NCI-H446 treated with DMSO at 0.1 percent for 48 hours (cell line): ENCODE data around the gene ITGAD.
"Not testable (repeated sequence)": the region's sequence is repeated elsewhere in the genome, so short reads cannot be mapped to it uniquely, and the experiment has no call there.

ENCODE experiments used
- DNase-seq: peaks from one replicate; lab custom pipeline; 2025; lab: John Stamatoyannopoulos, UW

Gene ITGAD

DNA sequence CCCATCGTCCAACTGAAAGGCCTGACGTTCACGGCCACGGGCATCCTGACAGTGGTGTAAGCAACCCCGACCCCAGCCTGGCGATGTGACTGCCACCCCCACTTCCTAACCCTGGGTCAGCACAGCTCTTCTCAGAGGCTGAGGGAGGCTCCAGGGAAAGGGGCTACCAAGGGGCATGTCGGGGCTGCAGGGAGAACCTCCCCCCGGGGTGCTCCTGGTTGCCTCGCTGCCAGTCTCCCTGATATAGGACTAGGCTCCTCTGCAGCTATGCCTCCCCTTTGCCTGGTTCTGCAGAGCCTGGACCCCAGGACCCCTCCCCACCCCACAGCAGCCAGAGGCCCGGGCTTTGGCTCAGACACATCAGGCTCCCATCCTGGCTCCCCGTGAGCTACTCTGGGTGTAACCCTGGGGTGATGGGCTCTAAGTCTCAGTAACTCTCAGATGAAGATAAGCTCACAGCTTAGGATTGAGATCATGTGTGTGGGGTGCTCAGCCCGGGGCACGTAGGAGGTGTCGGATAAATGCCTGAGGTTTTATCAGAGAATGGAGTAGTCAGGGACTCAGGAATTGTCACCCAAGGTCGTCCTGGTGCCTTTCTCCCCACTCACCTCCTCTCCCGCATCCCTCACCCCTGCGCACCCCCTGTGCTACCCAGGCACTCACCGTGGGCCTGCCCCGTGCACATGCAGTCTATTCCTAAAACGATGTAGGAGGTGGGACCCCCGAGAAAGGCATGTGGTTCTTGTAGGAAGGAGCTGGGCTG, 10.6 kb downstream of the ITGAD start:
- no peak for DNase-seq

DNA sequence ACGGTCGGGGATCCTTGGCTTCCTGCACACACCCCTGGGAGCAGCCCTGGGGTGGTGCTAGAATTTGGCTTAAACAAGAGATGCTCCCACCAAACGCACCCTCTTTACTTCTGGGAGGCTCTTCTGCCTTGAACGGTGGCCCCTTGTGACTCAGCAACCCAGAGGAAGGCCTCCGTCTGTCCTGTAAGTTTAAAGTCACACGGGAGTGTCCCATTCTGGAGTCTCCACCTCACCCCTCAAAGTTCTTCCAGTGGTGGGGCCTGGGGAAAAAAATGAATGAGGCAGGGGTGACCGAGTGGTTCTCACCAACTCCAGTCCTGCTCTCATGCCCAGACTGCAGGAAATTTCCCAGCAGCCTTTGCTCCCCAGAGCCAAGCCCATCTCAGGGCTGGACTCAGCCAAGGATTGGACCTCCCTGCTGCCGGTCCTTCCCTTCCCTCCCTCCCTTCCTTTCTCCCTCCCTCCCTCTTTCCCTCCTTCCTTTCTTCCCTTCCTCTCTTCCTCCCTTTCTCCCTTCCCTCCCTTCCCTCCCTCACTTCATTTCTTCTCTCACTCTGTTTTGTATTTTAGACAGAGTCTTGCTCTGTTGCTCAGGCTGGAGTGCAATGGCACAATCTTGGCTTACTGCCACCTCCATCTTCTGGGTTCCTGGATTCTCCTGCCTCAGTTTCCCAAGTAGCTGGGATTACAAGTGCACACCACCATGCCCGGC, 11.4 kb downstream of the ITGAD start:
- peak; percentile 43 for DNase-seq

DNA sequence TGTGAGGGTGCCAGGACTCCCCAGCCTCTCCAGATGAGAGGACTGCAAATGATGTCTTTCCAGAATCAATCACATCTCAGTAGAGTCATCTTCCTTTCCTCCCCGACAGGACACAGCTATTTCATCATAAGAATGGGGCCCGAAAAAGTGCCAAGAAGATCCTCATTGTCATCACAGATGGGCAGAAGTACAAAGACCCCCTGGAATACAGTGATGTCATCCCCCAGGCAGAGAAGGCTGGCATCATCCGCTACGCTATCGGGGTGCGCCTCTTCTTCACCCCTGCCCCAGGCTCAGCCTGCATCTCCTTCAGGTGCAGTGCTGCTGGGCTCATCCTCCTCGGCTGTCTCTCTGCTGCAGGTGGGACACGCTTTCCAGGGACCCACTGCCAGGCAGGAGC, 14.3 kb downstream of the ITGAD start:
- DNase-seq, result no peak

DNA sequence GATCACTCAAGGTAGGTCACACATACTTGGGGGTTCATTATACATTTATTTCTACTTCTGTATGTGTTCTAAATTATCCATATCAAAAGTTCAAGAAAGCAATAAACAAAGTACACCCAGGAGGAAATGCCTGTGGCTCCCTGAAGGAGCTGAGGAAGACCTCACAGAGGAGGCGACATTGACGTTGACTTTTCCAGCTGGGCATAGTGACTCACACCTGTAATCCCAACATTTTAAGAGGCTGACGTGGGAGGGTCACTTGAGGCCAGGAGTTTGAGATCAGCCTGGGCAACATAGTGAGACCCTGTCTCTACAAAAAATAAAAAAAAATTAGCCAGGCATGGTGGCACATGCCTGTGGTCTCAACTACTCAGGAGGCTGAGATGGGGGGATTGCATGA, 16.3 kb downstream of the ITGAD start:
- no peak for DNase-seq

DNA sequence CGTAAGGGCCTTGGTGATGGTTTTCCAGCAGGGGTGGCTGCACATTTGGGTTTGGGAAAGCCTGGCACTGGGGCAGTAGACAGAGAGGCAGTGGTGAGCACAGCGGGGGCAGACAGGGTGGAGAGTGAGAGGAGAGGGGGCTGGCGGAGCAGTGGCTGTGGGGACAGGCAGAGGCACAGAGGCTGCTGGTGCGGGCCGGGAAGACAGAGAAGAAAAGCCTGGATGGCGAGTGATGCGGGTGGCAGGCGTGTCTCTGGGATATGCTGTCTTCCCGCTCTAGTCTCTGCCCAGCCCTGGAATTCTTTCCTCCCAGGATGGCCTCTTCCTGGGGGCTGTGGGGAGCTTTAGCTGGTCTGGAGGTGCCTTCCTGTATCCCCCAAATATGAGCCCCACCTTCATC, 16.9 kb downstream of the ITGAD start:
- DNase-seq, result no peak

DNA sequence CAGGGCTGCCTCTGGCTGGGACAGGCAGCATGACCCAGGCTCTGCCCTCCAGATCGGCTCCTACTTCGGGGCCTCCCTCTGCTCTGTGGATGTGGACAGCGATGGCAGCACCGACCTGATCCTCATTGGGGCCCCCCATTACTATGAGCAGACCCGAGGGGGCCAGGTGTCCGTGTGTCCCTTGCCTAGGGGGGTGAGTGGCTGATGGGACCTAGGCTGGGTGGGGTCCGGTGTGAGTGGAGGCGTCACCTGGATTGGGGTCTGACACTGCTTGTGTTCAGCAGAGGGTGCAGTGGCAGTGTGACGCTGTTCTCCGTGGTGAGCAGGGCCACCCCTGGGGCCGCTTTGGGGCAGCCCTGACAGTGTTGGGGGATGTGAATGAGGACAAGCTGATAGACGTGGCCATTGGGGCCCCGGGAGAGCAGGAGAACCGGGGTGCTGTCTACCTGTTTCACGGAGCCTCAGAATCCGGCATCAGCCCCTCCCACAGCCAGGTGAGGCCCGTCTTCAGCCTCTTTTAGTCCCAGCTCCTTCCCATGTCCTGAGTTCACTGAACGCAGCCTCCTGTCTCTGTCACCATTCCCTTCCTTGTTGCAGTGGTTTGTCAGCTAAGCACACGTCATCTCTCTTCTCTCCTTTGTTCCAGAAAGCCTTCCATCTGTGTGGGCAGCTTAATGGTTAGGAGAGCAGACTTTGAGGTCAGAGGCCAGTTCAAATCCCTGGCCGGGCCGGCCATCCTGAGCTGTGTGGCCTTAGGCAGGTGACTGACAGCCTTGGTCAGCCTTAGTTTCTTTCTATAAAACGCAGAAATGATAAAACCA, 18.1 kb downstream of the ITGAD start:
- DNase-seq, result no peak

DNA sequence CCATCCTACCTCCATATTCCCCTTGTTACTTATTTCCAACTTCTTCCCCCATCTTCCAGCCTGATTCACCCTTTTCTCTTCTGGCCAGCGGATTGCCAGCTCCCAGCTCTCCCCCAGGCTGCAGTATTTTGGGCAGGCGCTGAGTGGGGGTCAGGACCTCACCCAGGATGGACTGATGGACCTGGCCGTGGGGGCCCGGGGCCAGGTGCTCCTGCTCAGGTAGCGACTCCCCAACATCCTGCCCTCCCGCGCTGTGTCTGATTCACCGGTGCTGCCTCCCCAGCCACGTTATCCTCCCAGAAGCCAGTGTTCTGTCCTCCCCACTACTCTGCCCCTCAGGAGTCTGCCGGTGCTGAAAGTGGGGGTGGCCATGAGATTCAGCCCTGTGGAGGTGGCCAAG, 19.6 kb downstream of the ITGAD start:
- no peak for DNase-seq

DNA sequence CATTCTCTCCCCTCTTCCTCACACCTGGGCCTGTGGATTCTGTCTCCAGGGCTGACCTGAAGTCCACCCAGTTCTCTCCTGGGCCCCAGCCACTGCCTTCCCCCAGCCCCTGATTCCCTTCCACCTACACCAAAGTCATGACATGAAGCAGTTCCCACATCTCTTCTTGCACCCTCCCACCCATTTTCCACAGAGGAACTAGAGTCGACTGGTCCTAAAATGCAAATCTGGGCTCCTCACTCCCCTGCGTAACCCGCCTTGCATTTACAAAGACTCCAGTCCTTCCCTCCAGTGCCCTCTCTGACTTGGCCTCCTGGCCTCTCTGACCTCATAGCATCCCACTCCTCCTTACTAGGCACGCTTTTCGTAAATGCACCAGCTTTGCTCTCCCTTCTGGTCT, 20.2 kb downstream of the ITGAD start:
- DNase-seq, result no peak

DNA sequence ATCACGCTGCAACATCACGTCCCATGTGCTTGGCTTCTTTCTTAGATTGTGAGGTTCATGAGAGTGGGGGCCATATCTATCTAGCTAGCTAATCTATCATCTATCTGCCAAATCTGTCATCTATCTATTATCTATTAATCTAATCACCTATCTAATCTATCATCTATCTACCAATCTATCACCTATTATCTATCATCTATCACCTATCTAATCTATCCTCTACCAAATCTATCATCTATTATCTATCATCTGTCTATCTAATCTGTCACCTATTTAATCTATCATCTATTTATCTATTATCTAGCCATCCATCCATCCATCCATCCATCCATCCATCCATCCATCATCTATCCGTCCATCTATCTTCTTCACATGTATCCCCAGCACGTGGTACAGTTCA, 20.8 kb downstream of the ITGAD start:
- no peak for DNase-seq

DNA sequence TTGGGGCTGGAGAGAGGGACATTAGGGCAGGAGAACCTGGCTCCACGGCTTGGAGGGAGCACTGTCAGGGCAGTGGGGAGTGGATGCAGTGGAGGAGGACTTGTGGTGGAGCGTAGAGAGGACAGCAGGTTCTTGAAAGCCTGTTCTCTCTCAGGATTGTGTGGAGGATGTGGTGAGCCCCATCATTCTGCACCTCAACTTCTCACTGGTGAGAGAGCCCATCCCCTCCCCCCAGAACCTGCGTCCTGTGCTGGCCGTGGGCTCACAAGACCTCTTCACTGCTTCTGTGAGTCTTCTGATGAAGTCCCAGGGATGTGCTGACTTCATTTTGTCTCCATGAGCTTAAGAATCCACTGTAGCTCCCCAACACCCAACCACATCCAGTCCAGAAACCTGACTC, 21.6 kb downstream of the ITGAD start:
- DNase-seq, result no peak

DNA sequence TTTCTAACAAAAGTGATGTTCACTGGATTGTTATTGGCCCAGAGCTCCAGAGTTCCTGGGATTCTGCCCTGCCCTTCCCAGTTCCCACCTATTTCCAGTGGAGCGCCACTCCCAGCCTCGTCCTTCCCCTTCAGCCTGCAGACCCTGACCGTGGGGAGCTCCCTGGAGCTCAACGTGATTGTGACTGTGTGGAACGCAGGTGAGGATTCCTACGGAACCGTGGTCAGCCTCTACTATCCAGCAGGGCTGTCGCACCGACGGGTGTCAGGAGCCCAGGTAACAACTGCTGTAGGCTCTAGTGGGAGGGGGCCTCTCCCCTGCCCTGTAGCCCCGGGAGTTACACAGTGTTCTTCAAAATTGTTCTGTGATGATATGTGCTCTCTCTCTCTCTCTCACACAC, 23.2 kb downstream of the ITGAD start:
- DNase-seq, result no peak

DNA sequence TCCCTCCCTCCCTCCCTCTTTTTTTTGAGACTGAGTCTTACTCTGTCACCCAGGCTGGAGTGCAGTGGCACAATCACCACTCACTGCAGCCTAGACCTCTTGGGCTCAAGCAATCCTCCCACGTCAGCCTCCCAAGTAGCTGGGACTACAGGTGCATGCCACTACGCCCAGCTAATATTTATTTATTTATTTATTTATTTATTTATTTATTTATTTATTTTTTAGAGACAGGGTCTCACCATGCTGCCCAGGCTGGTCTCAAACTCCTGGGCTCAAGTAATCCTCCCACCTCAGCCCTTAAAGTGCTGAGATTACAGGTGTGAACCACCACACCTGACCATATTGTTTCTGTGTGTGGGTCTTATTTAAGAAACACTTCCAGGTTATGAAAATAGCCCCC, 23.9 kb downstream of the ITGAD start:
- not testable (repeated sequence) for DNase-seq

DNA sequence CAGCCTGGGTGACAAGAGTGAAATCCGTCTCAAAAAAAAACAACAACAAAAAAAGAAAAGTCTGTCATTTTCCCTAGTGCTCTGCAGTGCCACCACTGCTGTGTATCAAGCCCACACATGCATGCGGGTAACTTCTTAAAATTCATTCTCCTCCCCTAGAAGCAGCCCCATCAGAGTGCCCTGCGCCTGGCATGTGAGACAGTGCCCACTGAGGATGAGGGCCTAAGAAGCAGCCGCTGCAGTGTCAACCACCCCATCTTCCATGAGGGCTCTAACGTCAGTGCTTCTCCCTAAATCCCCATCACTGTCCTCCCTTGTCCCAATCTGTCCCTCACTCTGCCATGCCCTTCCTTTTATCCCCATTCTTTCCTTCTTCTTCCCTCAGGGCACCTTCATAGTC, 24.8 kb downstream of the ITGAD start:
- DNase-seq, result no peak

DNA sequence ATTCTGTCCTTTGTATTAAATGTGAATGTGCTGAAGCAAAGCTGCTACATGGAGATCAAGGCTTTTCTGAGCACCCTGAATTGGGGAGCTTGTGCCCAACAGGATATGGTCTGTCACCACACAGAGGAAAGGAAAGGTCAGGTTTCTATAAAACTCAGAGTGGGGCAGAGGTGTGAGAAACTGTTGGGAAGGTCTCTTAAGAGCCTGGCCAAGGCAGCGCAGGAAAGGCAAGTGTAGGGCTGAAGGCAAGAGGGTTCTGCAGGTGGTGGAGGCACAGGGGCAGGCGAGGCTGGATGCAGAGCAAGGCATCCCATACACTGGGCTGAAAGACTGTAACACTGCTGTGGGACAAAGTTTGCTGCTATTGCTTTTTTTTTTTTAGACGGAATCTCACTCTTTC, 26.9 kb downstream of the ITGAD start:
- no peak for DNase-seq

DNA sequence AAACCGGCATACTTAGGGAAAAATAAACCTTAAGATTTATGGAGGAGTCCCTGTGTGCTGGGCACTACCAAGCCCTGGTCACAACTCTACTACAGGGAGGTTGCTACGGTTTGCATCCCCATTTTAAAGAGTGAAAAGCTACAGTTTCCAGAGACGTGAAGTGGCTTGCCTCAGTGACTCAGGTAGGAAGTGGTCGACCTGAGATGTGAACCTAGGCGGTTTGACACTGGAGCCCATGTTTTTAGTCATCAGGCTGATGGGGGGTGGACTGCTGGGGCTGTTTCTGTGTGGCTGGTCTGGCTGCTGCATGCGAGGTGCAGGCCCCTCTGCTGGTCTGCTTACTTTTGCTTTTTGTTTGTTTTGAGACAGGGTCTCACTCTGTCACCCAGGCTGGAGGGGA, 28.5 kb downstream of the ITGAD start:
- DNase-seq, result no peak

DNA sequence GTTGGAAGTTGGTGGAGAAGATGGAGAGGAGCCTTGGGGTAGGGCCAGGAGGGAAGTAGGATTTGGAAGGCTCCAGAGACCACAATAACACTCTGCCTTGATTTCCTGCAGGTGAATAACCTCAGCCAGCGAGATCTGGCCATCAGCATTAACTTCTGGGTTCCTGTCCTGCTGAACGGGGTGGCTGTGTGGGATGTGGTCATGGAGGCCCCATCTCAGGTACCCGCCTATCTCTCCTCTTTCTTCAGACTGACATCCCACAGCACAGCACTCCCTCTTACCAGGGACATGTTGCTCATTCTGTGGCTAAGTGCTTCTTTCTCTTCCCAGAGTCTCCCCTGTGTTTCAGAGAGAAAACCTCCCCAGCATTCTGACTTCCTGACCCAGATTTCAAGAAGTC, 30.1 kb downstream of the ITGAD start:
- no peak for DNase-seq

DNA sequence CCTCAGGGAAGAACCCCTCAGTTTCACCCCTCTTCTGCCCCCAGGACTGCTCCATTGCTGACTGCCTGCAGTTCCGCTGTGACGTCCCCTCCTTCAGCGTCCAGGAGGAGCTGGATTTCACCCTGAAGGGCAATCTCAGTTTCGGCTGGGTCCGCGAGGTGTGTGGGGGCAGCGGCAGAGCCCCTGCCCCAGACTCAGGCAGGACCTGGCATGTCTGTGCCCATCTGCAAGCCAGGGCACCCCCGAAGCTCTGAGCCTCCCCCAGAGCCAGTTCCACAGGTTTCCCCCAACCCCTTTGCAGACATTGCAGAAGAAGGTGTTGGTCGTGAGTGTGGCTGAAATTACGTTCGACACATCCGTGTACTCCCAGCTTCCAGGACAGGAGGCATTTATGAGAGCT, 30.7 kb downstream of the ITGAD start:
- DNase-seq, result no peak

DNA sequence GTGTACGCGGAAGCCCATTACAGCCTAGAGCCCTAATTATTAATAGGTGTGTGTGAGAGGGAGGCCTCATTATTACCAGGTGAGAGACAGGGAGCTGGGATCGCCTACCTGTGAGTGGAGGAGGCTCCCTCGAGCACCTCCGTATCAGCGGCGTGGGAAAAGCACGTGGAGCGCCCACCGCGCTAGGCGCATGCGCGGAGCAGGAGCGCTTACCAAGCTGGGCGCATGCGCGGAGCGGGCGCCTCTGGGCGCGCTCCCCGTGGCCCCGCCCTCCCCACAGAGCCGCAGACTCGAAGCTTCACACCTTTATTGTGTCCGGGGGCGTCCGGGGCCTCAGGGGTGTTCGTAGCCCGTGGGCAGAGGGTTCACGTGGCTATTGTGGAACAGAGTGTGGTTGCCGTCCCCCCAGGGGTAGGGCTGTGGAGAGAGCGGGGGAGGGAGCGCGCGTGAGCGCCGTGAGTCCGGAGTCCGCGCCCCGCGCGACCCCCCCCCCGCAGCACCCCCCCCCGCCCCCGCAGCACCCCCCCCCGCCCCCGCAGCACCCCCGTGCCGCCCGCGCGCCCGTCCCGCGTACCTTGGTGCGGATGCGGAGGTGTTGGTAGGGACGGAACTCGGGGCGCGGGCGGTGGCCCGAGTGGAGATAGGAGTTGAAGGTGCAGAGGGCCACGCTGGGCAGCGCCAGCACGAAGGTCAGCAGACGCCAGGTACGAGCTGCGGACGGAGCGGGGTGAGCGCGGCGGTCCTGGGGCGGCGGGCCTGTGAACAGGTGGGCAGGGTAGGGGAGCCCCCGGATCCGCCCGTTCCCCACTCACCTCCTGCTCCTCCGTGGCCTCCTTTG, 34.5 kb downstream of the ITGAD start:
- DNase-seq, result no peak

DNA sequence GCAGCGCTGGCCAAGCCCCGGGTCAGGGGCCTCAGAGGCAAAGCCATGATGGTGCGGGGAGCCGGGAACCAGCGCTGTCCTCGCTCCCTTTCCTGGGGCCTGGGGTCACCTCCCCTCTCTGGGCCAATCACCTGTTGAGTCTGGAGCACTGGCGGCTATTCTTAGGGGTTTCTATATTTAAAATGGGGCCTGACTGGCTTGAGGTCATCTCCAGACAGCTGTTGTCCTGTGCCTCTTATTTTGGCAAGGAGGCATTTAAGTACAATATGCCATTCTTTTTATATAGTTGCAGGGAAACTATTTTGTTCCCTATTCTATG, 35.1 kb downstream of the ITGAD start, which contains the start of gene COX6A2:
COX6A2 (minus strand) TSS at position 82 of the 319 bp plus-strand sequence; CDS start at position 47, 35 bp downstream.
- DNase-seq, result no peak

DNA sequence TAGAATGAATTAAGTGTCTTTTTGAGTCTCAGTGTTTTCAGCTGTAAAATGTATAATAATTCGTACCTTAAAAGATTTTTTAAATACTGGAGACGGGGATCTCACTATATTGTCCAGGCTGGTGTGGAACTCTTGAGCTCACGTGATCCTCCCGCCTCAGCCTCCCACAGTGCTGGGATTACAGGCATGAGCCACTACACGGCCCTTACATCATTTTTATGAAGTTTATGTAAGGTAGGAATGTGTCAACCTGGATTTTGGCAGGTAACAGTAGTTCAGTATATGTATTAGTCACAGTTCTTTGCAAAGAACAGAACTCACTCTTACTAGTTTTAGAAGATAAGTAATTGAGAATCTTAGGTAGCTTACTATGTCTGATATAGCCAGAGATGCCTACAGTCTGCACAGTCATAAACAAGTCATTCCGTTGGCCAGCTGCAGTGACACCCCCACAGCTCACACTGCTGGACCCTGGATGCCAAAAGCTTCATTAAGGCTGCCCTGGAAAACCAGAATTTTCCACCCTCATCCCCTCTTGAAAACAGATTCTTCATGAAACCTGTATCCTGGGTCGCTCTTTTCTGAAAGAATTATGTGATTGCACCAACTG, 35.6 kb downstream of the ITGAD start:
- DNase-seq, result no peak

DNA sequence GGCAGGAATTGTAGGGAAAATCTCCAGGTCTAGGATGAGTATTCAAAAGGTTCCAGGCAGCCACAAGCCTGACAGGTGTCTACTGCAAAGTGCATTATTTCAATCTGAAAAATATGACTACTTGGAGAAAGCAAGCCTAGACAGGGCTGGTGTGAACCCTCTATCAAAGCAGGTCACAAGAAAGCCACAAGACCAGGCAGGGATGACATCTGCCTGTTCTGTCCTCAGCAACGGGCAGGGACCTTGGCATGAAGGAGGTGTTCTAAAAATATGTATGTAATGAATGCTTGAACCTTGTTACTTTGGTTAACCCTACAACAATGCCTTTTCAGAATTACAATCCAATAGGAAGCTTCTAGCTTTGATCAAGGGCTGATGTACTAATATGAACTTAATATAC, 36.2 kb downstream of the ITGAD start:
- DNase-seq, result no peak

DNA sequence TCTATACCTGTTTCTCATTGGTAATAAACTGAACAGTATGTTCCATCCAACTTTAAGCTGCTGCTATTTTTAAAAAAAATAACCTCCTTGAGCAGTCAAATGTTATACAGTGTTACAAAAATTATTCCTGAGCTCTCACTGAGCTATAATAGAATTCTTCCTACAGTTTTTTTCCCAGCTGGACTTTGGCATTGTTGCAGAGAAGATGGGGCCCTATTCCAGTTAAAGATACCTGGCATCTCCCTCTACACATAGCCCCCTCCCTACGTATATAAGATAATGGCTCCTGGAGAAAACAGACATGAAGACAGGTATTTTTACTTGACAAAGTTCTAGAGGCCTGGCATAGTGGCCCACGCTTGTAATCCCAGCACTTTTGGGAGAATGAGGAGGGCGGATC, 36.7 kb downstream of the ITGAD start:
- DNase-seq, result no peak
